ENCODE data around the gene CDK2. TPM values are rescaled to one million over a fixed set of nuclear protein-coding genes. Genes with fewer than 3 reads are reported as not detected.
A peak's percentile ranks its signal among the peaks of the same experiment; 100 is the strongest.
"Not testable (repeated sequence)": the region's sequence is repeated elsewhere in the genome, so short reads cannot be mapped to it uniquely, and the experiment has no call there.

Gene CDK2
- polyA plus RNA-seq: 8.9 TPM

DNA sequence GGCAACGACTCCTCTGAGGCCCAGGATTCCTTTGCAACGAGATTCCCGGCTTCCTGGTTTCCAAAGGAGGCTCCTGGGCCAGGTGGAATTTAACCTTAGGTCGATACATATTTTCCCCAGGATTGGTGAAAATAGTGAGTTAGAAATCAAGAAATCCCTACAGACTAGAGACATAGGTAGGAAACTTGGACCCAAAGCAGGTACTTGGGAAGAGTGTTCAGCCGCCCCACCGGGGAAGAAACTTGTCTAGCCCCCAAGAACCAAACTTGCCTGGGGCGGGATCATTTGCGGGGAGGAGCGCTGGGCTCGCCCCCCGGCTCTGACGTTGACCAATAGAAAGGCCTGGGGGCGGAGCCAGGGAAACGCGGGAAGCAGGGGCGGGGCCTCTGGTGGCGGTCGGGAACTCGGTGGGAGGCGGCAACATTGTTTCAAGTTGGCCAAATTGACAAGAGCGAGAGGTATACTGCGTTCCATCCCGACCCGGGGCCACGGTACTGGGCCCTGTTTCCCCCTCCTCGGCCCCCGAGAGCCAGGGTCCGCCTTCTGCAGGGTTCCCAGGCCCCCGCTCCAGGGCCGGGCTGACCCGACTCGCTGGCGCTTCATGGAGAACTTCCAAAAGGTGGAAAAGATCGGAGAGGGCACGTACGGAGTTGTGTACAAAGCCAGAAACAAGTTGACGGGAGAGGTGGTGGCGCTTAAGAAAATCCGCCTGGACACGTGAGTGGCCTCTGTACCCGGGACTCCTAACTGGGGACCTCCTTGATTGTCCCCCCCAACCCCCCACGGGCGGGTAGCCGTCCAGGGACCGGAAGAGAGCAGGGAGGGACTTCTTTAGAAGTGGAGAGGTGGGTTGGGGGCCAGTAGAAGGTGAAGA is at the start of gene CDK2:
TSS of gene CDK2 (plus strand) at position 423 of the 874 bp plus-strand sequence. CDS start at position 602, 179 bp downstream.
- H3K9me3 Mint-ChIP-seq: no peaks in the 10 kb centered on the region
- peaks cover 19 to 28% (median 23%) of the 10 kb centered on the region in 3 donors for H3K4me1 Mint-ChIP-seq

DNA sequence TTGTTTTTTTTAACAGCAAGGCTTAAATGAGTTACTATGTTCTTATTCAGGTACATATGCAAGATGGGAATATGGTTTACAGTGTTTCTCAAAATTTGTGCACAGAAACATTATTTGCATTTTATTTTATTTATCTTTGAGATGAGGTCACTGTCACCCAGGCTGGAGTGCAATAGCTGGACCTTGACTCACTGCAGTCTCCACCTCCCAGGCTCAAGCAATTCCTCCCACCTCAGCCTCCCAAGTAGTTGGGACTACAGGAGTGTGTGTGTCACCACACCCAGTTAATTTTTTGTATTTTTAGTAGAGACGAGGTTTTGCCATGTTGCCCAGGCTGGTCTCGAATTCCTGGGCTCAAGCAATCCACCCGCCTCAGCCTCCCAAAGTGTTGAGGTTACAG is 47.6 kb upstream of the CDK2 start:
- H3K27ac Mint-ChIP-seq, H3K36me3 Mint-ChIP-seq, H3K27me3 Mint-ChIP-seq, H3K9me3 Mint-ChIP-seq, H3K4me3 Mint-ChIP-seq: not testable (repeated sequence)
- peaks cover 11 to 24% (median 21%) of the 10 kb centered on the region in 3 donors for H3K4me1 Mint-ChIP-seq

More for the DNA sequence above, at the start of gene CDK2:
- Mint-ChIP-seq H3K4me3 (peak within 1 kb of the TSS; percentile 90 to 97 (median 96)), H3K36me3 (no peaks in the 10 kb centered on the region), H3K27ac (peak within 1 kb of the TSS; percentile 60 to 97 (median 76)), H3K27me3 (no peaks in the 10 kb centered on the region)

DNA sequence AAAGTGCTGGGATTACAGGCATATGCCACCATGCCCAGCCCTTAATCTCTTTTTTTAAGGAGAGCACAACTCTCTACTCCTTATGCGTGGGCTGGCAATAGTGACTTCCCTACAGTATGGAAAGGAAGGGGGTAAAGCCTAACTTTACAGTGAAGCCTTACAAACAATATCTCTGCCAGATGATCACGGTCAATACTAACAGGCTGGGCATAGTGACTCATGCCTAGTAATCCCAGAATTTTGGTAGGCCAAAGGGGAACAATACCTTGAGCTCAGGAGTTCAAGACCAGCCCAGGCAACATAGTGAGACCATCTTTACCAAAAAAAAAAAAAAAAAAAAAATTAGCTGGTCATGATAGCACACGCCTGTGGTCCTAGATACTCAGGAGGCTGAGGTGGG is 44.5 kb upstream of the CDK2 start:
- Mint-ChIP-seq H3K27me3 (no peaks in the 10 kb centered on the region), H3K4me3 (no peak overlapping the region), H3K36me3 (peaks cover 5% of the 10 kb centered on the region), H3K4me1 (peaks cover 18 to 32% (median 31%) of the 10 kb centered on the region in 3 donors), H3K27ac (no peak overlapping the region), H3K9me3 (no peaks in the 10 kb centered on the region)

DNA sequence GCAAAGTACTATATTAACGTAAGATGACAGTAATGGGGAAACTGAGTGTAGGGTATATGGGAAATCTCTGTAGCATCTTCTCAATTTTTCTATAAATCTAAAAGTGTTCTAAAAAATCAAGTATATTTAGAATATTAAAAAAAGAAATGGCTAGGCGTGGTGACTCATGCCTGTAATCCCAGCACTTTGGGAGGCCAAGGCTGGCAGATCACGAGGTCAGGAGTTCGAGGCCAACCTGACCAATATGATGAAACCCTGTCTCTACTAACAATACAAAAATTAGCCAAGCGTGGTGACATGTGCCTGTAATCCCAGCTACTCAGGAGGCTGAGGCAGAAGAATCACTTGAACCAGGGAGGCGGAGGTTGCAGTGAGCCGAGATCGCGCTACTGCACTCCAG is 43.0 kb upstream of the CDK2 start:
- H3K4me3 Mint-ChIP-seq: peak overlapping the region in 2 of 4 donors; percentile 6 to 45
- not testable (repeated sequence) for H3K27ac Mint-ChIP-seq, H3K36me3 Mint-ChIP-seq, H3K9me3 Mint-ChIP-seq, H3K27me3 Mint-ChIP-seq
- peaks cover 20 to 33% (median 31%) of the 10 kb centered on the region in 3 donors for H3K4me1 Mint-ChIP-seq

DNA sequence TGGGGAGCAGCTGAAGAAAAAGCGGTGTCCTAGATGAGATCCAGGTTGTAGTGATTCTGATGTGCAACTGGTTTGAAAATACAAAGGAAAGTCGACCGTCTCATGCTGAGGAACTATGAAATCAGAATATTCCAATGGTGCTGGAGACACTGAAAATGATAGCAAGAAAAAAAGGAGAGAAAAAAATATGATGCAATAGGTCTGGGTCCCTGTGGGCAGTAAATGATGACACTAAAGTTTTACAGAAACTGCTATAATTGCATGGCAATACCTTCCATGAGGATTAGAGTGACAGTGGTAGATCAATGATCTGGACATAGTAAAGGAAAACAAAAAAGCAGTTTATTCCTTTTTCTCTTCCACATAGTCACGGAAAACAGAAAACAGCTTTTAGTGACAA is 41.3 kb upstream of the CDK2 start:
- no peaks in the 10 kb centered on the region for H3K27me3 Mint-ChIP-seq
- peak overlapping the region in 2 of 3 donors; percentile 47 to 98 for H3K27ac Mint-ChIP-seq
- peaks cover 33 to 44% (median 43%) of the 10 kb centered on the region in 3 donors for H3K4me1 Mint-ChIP-seq
- H3K4me3 Mint-ChIP-seq: peak overlapping the region; percentile 90 to 99 (median 98)
- no peaks in the 10 kb centered on the region for H3K9me3 Mint-ChIP-seq
- H3K36me3 Mint-ChIP-seq: peaks cover 5% of the 10 kb centered on the region

DNA sequence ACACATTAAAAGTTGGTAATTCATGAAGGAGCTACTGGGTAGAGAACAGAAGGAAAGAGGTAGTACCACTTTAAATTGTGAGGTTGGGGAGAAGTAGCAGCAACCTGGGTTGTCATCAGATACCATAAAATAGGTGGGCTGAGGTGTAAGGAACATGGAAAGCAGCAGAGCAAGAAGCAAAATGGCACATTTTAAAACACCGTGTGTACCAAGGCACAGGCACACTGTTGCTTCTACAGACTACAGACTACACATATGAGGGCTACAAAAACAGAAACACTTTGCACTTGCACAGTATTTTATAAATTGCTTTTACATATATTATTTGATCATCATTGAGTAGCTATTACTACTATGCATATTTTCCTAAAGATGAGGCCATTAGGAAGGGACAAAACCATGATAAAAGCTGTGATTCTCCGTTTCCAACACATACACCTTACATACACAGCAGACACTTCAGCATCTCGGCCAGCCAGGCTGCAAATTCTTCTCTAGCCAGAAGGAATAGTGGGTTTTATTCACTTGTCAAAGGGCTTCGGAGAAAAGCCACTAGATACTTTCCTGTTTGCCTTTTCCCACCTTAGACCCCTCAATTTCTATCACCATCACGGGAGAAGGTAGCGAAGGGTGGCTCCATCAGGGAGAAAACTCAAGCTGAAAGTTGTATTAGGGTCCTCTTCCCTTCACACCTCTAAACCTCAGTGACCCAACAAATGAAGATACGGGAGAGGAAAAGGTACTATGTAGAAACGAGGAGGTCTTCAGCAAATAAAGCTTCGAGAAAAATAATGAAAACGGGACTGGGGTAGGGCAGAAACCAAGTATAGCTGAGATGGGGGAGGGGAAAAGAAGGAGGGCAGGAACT is 40.5 kb upstream of the CDK2 start:
- peak overlapping the region; percentile 96 to 98 (median 96) for H3K27ac Mint-ChIP-seq
- no peaks in the 10 kb centered on the region for H3K27me3 Mint-ChIP-seq
- H3K36me3 Mint-ChIP-seq: peaks cover 5% of the 10 kb centered on the region
- peak overlapping the region; percentile 90 to 99 (median 98) for H3K4me3 Mint-ChIP-seq
- no peaks in the 10 kb centered on the region for H3K9me3 Mint-ChIP-seq
- H3K4me1 Mint-ChIP-seq: peaks cover 36 to 46% (median 44%) of the 10 kb centered on the region in 3 donors

DNA sequence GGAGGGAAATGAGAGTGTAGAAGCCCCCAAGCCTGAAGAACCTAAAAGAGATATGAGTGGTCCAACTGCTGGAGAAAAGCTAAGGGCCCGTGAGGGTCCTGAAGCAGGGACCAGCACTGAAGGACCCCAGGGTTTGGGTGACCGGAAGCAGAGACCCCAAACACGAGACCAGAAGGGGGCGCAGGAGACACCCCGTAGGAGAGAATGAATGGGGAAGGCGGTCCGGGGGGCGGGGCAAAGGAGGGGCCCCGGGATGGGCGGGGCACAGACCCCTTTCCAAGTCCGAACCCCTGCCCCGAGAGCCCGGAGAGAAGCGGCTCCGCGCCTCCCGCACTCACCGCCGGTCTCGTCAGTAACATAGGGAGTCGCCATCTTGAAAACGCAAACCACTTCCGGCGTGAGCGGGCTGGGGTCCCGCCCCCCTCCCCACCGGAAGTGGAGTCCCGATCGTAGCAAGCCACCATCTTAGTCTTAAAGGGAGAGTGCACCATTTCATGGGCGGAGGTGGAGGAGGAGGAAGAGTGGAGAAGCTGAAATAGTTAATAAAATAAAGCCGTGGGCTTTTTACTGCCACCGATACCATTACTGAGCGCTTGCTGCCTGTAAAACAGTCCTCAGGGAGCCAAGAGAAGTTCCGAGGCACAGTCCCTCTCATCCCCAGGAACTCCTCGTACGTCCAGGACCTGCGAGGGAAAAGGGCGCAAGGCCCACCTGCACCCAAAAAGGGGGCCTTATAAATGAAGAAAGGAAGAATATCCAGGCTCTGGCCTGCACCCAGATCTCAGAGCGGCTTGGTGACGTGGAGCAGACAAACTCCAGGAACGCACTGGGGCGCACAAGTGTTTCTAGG is 39.7 kb upstream of the CDK2 start:
- Mint-ChIP-seq H3K9me3 (no peaks in the 10 kb centered on the region), H3K27ac (peak overlapping the region; percentile 96 to 98 (median 96)), H3K4me1 (peaks cover 35 to 45% (median 43%) of the 10 kb centered on the region in 3 donors)

DNA sequence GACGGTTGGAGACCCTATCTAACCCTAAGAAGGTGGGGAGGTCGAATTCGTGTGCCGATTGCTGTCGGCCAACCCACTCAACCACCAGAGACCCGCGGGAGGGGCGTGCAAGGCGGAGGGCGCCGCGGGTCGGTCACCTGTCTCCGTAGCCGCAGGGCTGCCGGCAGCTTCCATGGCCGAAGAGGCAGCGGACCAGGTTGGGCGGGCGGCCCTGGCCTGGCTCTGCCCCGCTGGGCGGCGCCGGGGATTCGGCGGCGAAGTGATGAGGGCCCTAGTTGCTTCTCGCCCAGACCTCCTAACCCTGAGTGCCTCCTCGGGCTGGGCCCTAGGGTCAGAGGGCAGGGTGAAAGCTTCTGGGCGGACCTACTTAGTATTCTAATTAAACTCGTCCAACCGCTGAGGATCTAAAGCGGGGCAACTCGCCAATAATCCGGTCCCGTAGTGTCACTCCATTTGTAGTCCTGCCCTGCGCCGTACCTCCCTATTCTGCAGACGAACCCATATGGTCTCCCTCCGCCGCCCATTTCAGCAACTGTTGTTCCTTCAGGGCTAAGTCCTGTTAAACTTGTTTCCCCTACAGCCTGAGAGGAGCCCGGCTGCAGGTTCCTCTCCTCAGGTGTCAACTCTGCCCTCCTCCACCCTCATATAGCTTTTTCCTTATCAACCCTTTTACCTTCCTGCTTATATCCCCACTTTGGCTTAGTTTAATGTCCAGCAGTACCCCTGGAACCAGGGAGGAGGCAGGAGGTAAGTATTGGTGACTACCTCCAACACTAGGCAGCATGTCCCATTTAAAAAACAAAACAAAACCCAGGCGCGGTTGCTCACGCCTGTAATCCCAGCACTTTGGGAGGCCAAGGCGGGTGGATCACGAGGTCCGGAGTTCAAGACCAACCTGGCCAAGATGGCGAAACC is 38.8 kb upstream of the CDK2 start, which contains the start of gene PYM1:
TSS of gene PYM1 (minus strand) at position 307 of the 915 bp plus-strand sequence. CDS start at position 174, 133 bp downstream.
- Mint-ChIP-seq H3K27ac (peak within 1 kb of the TSS; percentile 98 to 100 (median 98)), H3K27me3 (no peaks in the 10 kb centered on the region), H3K4me3 (peak within 1 kb of the TSS; percentile 90 to 100 (median 98)), H3K4me1 (peaks cover 40 to 51% (median 44%) of the 10 kb centered on the region in 3 donors), H3K36me3 (no peaks in the 10 kb centered on the region), H3K9me3 (no peaks in the 10 kb centered on the region)

More for the DNA sequence above, 39.7 kb upstream of the CDK2 start:
- H3K27me3 Mint-ChIP-seq: no peaks in the 10 kb centered on the region
- peak overlapping the region; percentile 90 to 99 (median 98) for H3K4me3 Mint-ChIP-seq
- H3K36me3 Mint-ChIP-seq: peaks cover 5% of the 10 kb centered on the region

DNA sequence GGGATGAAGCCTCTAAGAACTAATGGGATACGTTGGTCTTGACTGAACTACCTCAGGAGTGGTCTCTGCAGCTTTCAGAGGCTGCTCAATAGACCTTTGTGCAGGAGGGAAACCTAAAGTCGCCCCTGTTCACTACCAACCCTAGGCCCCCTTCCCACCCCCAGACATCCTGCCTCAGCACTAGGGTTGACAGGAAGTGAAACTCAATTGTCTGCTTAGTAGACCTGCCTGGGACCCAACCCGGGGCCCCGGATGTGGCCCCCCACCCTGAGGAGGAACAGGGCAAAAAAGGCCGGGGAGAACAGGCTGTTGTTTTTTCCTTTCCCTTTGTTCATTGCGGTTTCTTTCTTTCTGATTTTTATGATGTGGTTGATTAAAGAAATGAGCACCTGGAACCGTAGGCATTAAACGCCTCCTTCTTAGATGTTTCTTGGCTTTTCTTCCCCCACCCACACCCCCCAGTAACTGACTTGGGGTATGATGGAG is 37.3 kb upstream of the CDK2 start:
- H3K27ac Mint-ChIP-seq: peak overlapping the region; percentile 98 to 100 (median 98)
- no peaks in the 10 kb centered on the region for H3K9me3 Mint-ChIP-seq
- H3K4me1 Mint-ChIP-seq: peaks cover 48 to 52% (median 50%) of the 10 kb centered on the region in 3 donors
- no peaks in the 10 kb centered on the region for H3K36me3 Mint-ChIP-seq
- peak overlapping the region; percentile 90 to 100 (median 98) for H3K4me3 Mint-ChIP-seq
- no peaks in the 10 kb centered on the region for H3K27me3 Mint-ChIP-seq

DNA sequence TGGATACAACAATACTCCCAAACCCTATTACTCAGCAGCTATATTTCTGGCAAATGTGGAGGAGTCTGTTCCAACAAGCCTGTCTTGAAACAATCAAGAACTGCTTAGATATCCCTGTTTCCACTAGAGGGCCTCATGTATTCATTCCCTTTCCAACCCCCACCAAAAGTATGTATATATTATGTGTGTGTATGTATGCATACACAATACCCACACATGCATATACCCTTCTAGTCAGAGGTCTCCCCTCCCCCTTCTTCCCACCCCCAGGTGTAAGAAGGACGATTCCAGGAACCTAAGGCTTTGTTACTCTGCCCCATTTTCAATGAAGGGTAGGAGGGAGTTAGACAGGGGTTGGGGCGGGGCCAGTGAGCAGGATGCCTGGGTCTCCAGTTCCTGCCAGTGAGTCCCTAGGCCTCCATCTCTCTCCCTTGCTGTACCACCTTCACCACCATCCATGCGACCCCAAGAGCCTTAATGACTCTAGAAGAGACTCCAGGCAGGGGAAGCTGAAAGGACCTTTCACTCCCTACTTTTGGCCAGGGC is 35.8 kb upstream of the CDK2 start, which contains the start of gene DGKA:
TSS of gene DGKA (plus strand) at position 392 of the 546 bp plus-strand sequence. CDS start 5,342 bp downstream, outside the sequence.
- Mint-ChIP-seq H3K27me3 (no peaks in the 10 kb centered on the region), H3K36me3 (no peaks in the 10 kb centered on the region), H3K4me1 (peaks cover 39 to 46% (median 43%) of the 10 kb centered on the region in 3 donors), H3K9me3 (no peaks in the 10 kb centered on the region), H3K27ac (peak within 1 kb of the TSS; percentile 98 to 100 (median 98)), H3K4me3 (peak within 1 kb of the TSS; percentile 90 to 100 (median 98))

DNA sequence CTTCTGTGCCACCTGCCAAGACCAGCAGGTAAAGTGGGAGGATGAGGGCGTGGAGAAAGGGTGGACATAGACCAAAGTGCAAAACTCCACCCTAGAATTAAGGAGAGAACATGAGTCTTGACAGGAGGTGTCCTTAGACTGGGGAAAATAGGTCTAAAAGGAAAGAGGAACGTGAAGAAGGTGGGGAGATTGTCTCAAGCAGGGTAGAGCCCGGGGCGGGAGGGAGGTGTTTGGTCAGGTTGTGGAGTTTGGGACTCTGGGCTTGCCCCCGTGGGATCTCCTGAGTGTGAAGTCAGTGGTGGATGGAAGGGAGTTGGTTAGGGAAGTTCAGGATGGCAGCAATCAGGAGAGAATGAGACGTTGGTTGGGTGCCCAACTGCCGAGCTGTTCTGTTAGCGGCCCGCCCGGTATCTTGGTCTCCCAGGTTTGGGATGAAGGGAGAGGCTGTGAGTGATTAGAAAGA is 35.3 kb upstream of the CDK2 start:
- Mint-ChIP-seq H3K27me3 (no peaks in the 10 kb centered on the region), H3K9me3 (no peaks in the 10 kb centered on the region), H3K27ac (peak overlapping the region; percentile 98 to 100 (median 98)), H3K36me3 (no peaks in the 10 kb centered on the region), H3K4me3 (peak overlapping the region; percentile 90 to 100 (median 98)), H3K4me1 (peaks cover 34 to 44% (median 40%) of the 10 kb centered on the region in 3 donors)

DNA sequence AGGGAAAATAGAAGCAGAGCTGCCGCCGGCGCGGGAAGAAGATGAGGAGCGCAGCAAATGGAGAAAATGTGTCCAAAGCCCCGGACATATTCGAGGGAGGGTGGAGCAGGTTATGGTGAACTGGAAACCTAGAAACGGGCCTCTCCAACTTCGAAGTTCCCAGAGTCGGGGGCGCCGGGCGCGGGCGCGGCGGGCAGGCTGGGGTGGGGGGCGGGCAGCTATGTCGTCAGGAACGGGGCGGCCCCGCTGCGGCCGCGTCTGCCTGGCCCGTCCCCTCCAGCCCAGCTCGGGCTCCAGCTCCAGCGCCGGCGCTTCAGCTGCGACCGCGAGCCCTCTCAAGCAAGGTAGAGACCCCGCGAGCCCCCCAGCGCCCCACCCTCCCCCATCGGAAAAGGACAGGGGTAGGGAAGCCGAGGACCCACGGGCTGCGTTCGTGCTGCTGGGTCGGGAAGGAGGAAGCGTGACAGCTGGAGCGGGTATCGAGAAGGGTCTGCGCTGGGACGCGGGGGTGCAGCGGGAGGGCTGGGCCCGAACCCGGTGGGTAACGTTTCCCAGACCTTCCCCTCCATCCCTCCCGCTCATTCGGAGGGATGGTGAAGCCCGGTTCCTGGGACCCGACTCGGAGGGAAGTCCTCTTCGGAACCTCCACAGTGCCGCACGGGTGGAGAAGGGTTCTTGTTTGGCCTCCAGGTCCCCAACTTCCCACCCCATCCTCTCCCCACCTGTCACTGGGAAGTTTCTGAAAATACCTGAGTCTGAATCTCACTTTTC is 34.7 kb upstream of the CDK2 start:
- no peaks in the 10 kb centered on the region for H3K27me3 Mint-ChIP-seq
- no peaks in the 10 kb centered on the region for H3K36me3 Mint-ChIP-seq
- H3K4me1 Mint-ChIP-seq: peaks cover 36 to 44% (median 38%) of the 10 kb centered on the region in 3 donors
- no peaks in the 10 kb centered on the region for H3K9me3 Mint-ChIP-seq
- peak overlapping the region; percentile 90 to 100 (median 98) for H3K4me3 Mint-ChIP-seq
- H3K27ac Mint-ChIP-seq: peak overlapping the region; percentile 98 to 100 (median 98)
